ENCODE results near the gene RAB8B.
"Not testable (repeated sequence)": the region's sequence is repeated elsewhere in the genome, so short reads cannot be mapped to it uniquely, and the experiment has no call there.

The RAB8B gene

GRCh38 chr15:63186065-63186464 lies 3.3 kb upstream of the RAB8B start:
- no peak for DNase-seq (ENCODE audit: low spot score)

- no peak for DNase-seq (ENCODE audit: low spot score)
These were observed 1.7 kb upstream of the RAB8B start for GRCh38 chr15:63187589-63188226.

- no peak for DNase-seq (ENCODE audit: low spot score)
These were observed 1.0 kb upstream of the RAB8B start for GRCh38 chr15:63188247-63188925.

- no peak for DNase-seq (ENCODE audit: low spot score)
These were observed 749 bp downstream of the RAB8B start for GRCh38 chr15:63189941-63190768.

GRCh38 chr15:63190769-63191649 lies 1.6 kb downstream of the RAB8B start:
- DNase-seq (ENCODE audit: low spot score) = no peak

DNA sequence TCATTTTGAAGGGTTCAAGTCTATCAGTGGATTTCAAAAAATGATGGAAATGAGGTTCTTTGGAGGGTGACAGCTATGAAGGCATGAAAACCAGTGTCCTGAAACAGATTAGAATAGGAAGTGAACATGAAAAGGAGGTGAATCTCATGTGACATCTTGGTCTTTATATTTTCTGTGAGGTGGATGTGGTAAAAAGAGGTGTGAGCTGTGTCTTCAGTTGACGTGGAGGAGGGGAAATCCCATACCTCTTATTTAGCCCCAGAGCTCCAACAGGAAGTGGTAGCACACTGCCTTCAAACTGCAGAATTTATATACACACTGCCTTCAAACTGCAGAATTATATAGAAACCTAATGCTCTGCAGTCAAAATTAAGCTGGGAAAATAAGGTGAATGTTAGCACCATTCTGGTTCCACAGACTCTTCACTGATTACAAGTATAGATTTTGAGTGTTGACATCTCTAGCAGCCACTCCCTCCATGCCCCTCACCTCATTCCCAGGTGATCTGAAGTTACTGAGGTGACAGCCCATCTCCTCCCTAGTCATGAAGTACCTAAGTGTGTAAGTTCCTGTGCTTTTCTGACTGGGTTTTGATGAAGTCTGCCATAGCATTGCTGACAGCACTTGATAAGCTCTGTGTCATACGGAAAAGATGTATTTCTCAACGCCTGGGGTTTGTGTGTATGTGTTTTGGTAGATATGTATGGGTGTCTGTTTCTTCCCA lies 2.7 kb downstream of the RAB8B start:
- DNase-seq (ENCODE audit: low spot score) = no peak

DNA sequence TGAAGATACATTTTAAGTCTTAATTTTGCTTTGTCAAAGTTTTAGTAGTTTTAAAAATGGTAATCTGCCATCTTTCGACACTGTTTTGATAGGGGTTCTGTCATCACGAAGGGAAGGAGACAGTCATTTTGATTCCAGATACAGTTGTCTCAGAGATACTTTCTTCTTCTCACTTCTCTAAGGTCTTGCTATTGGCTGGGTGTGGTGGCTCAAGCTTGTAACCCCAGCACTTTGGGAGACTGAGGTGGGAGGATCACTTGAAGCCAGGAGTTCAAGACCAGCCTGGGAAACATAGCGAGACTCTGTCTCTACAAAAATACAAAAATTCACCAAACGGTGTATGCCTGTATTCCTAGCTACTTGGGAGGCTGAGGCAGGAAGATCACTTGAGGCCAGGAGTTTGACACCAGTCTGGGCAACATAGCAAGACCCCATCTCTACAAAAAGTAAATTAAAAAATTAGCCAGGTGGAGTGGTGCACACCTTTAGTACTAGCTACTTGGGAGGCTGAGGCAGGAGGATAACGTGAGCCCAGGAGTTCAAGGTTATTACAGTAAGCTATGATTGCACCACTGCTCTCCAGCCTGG lies 3.3 kb downstream of the RAB8B start:
- DNase-seq (ENCODE audit: low spot score) = no peak

DNA sequence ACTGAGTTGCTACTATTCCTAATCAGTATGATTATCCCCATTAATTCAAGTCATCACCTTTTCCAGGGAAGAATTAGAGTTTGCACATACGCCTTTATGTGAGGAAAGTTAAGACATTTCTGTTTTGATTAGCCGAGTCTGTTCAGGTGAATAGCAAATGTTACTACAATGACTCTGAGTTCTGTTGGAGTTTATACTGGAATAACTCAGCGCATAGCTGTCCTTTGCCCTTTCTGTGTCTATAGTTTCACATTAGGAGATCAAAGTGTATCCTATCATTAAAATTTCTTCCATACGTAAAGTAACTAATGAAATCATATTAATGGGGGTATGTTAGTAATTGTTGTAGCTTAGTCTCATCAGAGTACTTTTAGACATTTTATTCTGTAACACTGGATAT lies 4.9 kb downstream of the RAB8B start:
- no peak for DNase-seq (ENCODE audit: low spot score)

- DNase-seq (ENCODE audit: low spot score) = no peak
These were observed 5.6 kb downstream of the RAB8B start for GRCh38 chr15:63194880-63195568.

- no peak for DNase-seq (ENCODE audit: low spot score)
These were observed 6.2 kb downstream of the RAB8B start for GRCh38 chr15:63195569-63196015.

GRCh38 chr15:63196842-63197241 lies 7.4 kb downstream of the RAB8B start:
- DNase-seq (ENCODE audit: low spot score) = no peak

DNA sequence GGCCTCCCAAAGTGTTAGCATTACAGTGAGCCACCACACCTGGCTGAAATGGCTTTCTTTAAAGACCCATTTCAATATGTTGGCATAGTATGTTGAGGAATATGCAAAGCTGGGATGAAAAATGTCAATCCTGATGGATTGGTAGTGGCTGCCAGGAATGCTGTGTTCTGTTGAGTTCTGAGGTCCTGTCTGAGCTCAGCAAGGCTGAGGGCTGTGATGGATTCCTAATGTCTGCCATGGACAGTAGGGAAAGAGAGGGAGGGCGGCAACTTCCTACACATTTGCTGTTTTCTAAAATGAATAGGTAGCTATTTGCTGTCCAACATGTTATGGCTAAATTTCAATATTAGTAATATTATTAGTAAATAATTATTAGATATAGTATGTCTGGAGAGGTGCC lies 8.2 kb downstream of the RAB8B start:
- DNase-seq (ENCODE audit: low spot score) = no peak

DNA sequence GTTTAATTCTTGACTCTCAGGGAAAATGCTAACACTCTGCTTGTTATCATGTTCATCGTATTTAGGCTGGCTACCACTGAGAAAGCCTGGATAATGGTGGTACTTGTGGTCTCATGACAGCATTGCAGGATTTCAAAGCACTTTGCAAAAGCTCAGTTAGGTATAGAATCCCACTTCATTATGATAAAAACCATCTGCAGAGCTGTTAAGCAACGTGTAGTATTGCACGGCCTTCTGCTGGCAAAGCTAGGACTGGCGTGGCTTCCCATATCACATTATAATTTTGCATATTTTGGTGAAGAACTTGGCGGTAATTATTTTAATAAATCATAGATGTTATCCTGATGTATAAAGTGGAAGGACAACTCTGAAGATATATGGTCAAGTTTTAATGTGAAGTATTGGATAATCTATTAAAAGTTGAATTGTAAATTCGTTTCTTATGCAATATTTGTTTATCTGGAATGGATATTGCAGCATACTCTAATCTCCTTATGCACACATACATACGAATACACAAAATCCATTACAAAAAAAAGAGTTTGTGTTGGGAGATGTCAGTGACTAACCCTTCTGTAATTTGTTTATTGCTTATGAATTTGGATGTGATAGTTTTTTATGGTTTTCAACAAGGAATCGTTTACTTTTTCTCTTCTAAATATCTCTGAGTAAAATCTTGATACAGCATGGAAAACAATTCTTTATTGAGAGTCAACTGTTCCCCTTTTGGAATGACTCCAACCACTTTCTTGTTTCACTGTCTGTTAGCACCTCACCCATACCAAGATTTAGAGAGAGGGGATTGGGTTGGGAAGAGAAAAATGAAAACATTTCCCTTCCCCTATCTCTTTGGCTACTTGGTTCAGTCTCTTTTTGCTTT lies 9.2 kb downstream of the RAB8B start:
- DNase-seq (ENCODE audit: low spot score) = no peak

- DNase-seq (ENCODE audit: low spot score) = no peak
These were observed 11.3 kb downstream of the RAB8B start for GRCh38 chr15:63200464-63201249.

DNA sequence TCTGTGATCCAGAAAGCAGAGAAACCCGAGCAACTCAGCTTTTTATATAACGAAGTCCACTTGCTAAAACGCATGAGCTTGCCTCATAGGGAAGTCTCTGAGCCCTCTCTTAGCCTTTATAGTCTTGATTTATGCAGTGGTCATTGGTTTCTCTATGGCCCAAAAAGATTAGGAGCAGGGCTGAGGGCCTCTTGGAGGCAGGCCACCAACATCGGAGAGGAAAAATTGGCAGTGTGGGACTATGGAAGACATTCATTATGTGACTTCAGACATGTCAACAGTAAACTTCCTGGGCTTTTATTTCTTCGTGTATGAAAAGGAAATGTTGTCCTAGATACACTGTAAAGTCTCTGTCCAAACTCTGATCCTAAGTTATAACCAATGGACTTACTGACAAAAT lies 13.5 kb downstream of the RAB8B start:
- no peak for DNase-seq (ENCODE audit: low spot score)

DNA sequence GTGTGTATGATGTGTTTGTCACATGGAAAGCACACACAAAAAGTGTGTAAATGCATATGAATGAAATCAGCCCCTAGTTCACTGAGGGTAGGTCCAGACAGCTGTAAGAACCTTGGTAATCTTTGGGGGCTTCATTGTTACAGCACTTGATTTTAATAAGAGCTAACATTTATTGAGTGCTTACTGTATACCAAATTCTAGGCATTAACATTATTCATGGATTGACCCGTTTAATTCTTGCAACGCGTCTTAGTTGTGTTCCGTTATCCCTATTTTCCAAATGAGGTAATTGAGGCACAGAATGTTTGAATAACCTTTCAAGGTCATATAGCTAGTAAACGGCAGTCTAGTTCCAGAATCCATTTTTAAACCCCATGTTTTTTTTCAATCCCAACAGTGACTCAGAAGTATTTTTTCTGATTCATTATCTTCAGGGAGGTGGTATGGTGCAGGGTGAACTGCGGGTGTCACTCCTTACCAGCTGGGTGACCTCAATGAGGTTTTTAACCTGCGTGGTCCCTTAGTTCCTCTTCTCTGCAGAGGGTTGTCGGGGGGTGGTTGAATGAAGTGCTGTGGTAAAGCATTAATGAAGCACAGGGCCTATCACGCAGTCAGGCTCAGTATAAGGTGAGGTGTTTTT lies 14.2 kb downstream of the RAB8B start:
- DNase-seq (ENCODE audit: low spot score) = no peak

DNA sequence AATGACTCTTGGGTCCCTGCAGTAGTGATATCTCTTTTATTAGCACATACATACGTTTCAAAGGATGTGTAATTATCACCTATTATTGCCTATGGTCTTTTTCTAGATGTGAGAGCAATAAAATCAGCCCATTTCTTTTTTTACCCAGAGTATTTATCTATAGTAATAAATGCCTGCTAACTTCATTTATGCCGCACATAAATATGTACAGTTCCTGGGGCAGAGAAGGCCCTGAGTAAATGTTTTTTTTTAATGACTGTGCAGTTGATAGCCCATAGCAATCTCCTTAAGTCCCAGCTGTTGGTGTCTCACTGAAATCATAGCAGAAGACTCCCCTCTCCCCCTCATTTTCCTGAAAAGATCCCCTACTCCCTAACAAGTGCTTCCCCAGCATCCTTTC lies 16.7 kb downstream of the RAB8B start:
- no peak for DNase-seq (ENCODE audit: low spot score)

- not testable (repeated sequence) for DNase-seq (ENCODE audit: low spot score)
These were observed 19.4 kb downstream of the RAB8B start for GRCh38 chr15:63208824-63209223.
